Mucosa of stomach (tissue), 1 donor: ENCODE results near the gene EXOC6.
"Not testable (repeated sequence)": the region's sequence is repeated elsewhere in the genome, so short reads cannot be mapped to it uniquely, and the experiment has no call there.

ENCODE experiments used
- H3K27me3 ChIP-seq: one replicate; pipeline ENCODE4 v1.7.0; 2013; ENCODE audit warnings: mild to moderate bottlenecking, low read length; ENCODE audit not compliant: control insufficient read depth, insufficient read depth
- H3K36me3 ChIP-seq: one replicate; pipeline ENCODE4 v1.7.0; 2013; ENCODE audit warnings: low read length; ENCODE audit not compliant: control insufficient read depth, insufficient read depth
- H3K4me1 ChIP-seq: one replicate; pipeline ENCODE4 v1.7.0; 2013; ENCODE audit warnings: mild to moderate bottlenecking, low read length; ENCODE audit not compliant: control insufficient read depth, insufficient read depth
- H3K4me3 ChIP-seq: one replicate; pipeline ENCODE4 v1.7.0; 2013; ENCODE audit warnings: low read length
- H3K9ac ChIP-seq: one replicate; pipeline ENCODE4 v1.7.0; 2013; ENCODE audit warnings: mild to moderate bottlenecking, low read length, moderate library complexity
- H3K9me3 ChIP-seq: one replicate; pipeline ENCODE4 v1.7.0; 2013; ENCODE audit warnings: mild to moderate bottlenecking, low read length, moderate library complexity; ENCODE audit not compliant: control insufficient read depth
- donor health status: Pancreatic carcinoma.

EXOC6 gene

GRCh38 chr10:92923416-92923815, 75.1 kb downstream of the EXOC6 start:
- Histone ChIP-seq H3K4me1 (no peaks in the 10 kb centered on the region), H3K9me3 (no peaks in the 10 kb centered on the region), H3K27me3 (no peaks in the 10 kb centered on the region), H3K4me3 (no peak overlapping the region), H3K36me3 (no peaks in the 10 kb centered on the region), H3K9ac (no peak overlapping the region)

GRCh38 chr10:92929896-92930295, 81.6 kb downstream of the EXOC6 start:
- Histone ChIP-seq H3K4me3 (no peak overlapping the region), H3K4me1 (no peaks in the 10 kb centered on the region), H3K9me3 (no peaks in the 10 kb centered on the region), H3K36me3 (no peaks in the 10 kb centered on the region), H3K27me3 (no peaks in the 10 kb centered on the region), H3K9ac (no peak overlapping the region)

GRCh38 chr10:92931597-92931996, 83.3 kb downstream of the EXOC6 start:
- no peaks in the 10 kb centered on the region for H3K9me3 ChIP-seq
- H3K9ac ChIP-seq = no peak overlapping the region
- H3K27me3 ChIP-seq = no peaks in the 10 kb centered on the region
- no peak overlapping the region for H3K4me3 ChIP-seq
- no peaks in the 10 kb centered on the region for H3K4me1 ChIP-seq
- no peaks in the 10 kb centered on the region for H3K36me3 ChIP-seq

- Histone ChIP-seq H3K36me3 (no peaks in the 10 kb centered on the region), H3K9me3 (no peaks in the 10 kb centered on the region), H3K27me3 (no peaks in the 10 kb centered on the region), H3K4me1 (peaks cover 5% of the 10 kb centered on the region), H3K9ac (no peak overlapping the region), H3K4me3 (no peak overlapping the region)
Observed at GRCh38 chr10:92937876-92938275, 89.6 kb downstream of the EXOC6 start.

GRCh38 chr10:92938841-92939240, 90.5 kb downstream of the EXOC6 start:
- Histone ChIP-seq H3K36me3 (no peaks in the 10 kb centered on the region), H3K4me1 (peaks cover 5% of the 10 kb centered on the region), H3K4me3 (no peak overlapping the region), H3K9me3 (no peaks in the 10 kb centered on the region), H3K27me3 (no peaks in the 10 kb centered on the region), H3K9ac (no peak overlapping the region)

- H3K36me3 ChIP-seq = no peaks in the 10 kb centered on the region
- no peaks in the 10 kb centered on the region for H3K27me3 ChIP-seq
- H3K9ac ChIP-seq = no peak overlapping the region
- no peak overlapping the region for H3K4me3 ChIP-seq
- peaks cover 5% of the 10 kb centered on the region for H3K4me1 ChIP-seq
- H3K9me3 ChIP-seq = no peaks in the 10 kb centered on the region
Observed at GRCh38 chr10:92942226-92942625, 93.9 kb downstream of the EXOC6 start.

GRCh38 chr10:92946491-92946890, 98.2 kb downstream of the EXOC6 start:
- no peaks in the 10 kb centered on the region for H3K27me3 ChIP-seq
- no peaks in the 10 kb centered on the region for H3K9me3 ChIP-seq
- H3K4me1 ChIP-seq = no peaks in the 10 kb centered on the region
- H3K9ac ChIP-seq = no peak overlapping the region
- no peaks in the 10 kb centered on the region for H3K36me3 ChIP-seq
- no peak overlapping the region for H3K4me3 ChIP-seq

- not testable (repeated sequence) for H3K4me1 ChIP-seq, H3K36me3 ChIP-seq, H3K9me3 ChIP-seq, H3K27me3 ChIP-seq, H3K9ac ChIP-seq, H3K4me3 ChIP-seq
Observed at GRCh38 chr10:92952573-92952972, 104.3 kb downstream of the EXOC6 start.

- H3K4me3 ChIP-seq = no peak overlapping the region
- H3K27me3 ChIP-seq = no peaks in the 10 kb centered on the region
- no peak overlapping the region for H3K9ac ChIP-seq
- H3K9me3 ChIP-seq = no peaks in the 10 kb centered on the region
- H3K4me1 ChIP-seq = no peaks in the 10 kb centered on the region
- no peaks in the 10 kb centered on the region for H3K36me3 ChIP-seq
Observed at GRCh38 chr10:92957223-92958010, 109.1 kb downstream of the EXOC6 start.

GRCh38 chr10:92961638-92962037, 113.3 kb downstream of the EXOC6 start:
- H3K4me1 ChIP-seq = no peaks in the 10 kb centered on the region
- no peaks in the 10 kb centered on the region for H3K27me3 ChIP-seq
- peaks cover 4% of the 10 kb centered on the region for H3K36me3 ChIP-seq
- no peak overlapping the region for H3K4me3 ChIP-seq
- H3K9ac ChIP-seq = no peak overlapping the region
- no peaks in the 10 kb centered on the region for H3K9me3 ChIP-seq

GRCh38 chr10:92965314-92965713, 117.0 kb downstream of the EXOC6 start:
- Histone ChIP-seq H3K36me3 (peaks cover 4% of the 10 kb centered on the region), H3K9ac (no peak overlapping the region), H3K4me1 (no peaks in the 10 kb centered on the region), H3K9me3 (no peaks in the 10 kb centered on the region), H3K4me3 (no peak overlapping the region), H3K27me3 (no peaks in the 10 kb centered on the region)

- Histone ChIP-seq H3K9ac (no peak overlapping the region), H3K27me3 (no peaks in the 10 kb centered on the region), H3K4me3 (no peak overlapping the region), H3K9me3 (no peaks in the 10 kb centered on the region), H3K36me3 (peaks cover 2% of the 10 kb centered on the region), H3K4me1 (peaks cover 11% of the 10 kb centered on the region)
Observed at GRCh38 chr10:92967641-92968040, 119.3 kb downstream of the EXOC6 start.

GRCh38 chr10:92969151-92969550, 120.8 kb downstream of the EXOC6 start:
- Histone ChIP-seq H3K36me3 (no peaks in the 10 kb centered on the region), H3K27me3 (no peaks in the 10 kb centered on the region), H3K4me3 (no peak overlapping the region), H3K9ac (no peak overlapping the region), H3K4me1 (peaks cover 16% of the 10 kb centered on the region), H3K9me3 (no peaks in the 10 kb centered on the region)
